HK-2 (cell line): Measurements from ENCODE around the gene MBNL1.

Experiments used
- DNase-seq: peaks from one replicate; pipeline ENCODE4 v3.0.0-alpha.2; 2018; ENCODE audit not compliant: unreplicated experiment

MBNL1 gene

GRCh38 chr3:152268555-152269055 lies at the start of gene MBNL1:
Gene MBNL1, plus strand, starts transcription at chr3:152268929. Its CDS starts 31,265 bp downstream, at chr3:152300194.
- DNase-seq, result peak; percentile 90

GRCh38 chr3:152219216-152219615 lies 49.5 kb upstream of the MBNL1 start:
- DNase-seq, result no peak

- no peak for DNase-seq
These were observed 48.9 kb upstream of the MBNL1 start for GRCh38 chr3:152219769-152220255.

GRCh38 chr3:152222327-152222726 lies 46.4 kb upstream of the MBNL1 start:
- DNase-seq, result no peak

GRCh38 chr3:152225201-152225600 lies 43.5 kb upstream of the MBNL1 start:
- DNase-seq, result no peak

- no peak for DNase-seq
These were observed 42.6 kb upstream of the MBNL1 start for GRCh38 chr3:152226176-152226575.

GRCh38 chr3:152227027-152227426 lies 41.7 kb upstream of the MBNL1 start:
- DNase-seq, result no peak

- no peak for DNase-seq
These were observed 39.0 kb upstream of the MBNL1 start for GRCh38 chr3:152229692-152230091.

GRCh38 chr3:152230370-152230769 lies 38.4 kb upstream of the MBNL1 start:
- DNase-seq, result no peak

GRCh38 chr3:152232001-152232400 lies 36.7 kb upstream of the MBNL1 start:
- DNase-seq, result no peak

- DNase-seq, result no peak
These were observed 36.0 kb upstream of the MBNL1 start for GRCh38 chr3:152232679-152233078.

GRCh38 chr3:152234657-152235375 lies 33.9 kb upstream of the MBNL1 start:
- no peak for DNase-seq

GRCh38 chr3:152235709-152236298 lies 32.9 kb upstream of the MBNL1 start:
- peak; percentile 12 for DNase-seq

- no peak for DNase-seq
These were observed 32.0 kb upstream of the MBNL1 start for GRCh38 chr3:152236716-152237115.

- no peak for DNase-seq
These were observed 27.3 kb upstream of the MBNL1 start for GRCh38 chr3:152241142-152242017.

- DNase-seq, result no peak
These were observed 25.4 kb upstream of the MBNL1 start for GRCh38 chr3:152243301-152243711.

GRCh38 chr3:152243721-152244516 lies 24.8 kb upstream of the MBNL1 start:
- no peak for DNase-seq

GRCh38 chr3:152244517-152244888 lies 24.2 kb upstream of the MBNL1 start:
- DNase-seq, result no peak

- DNase-seq, result no peak
These were observed 23.1 kb upstream of the MBNL1 start for GRCh38 chr3:152245498-152246170.

GRCh38 chr3:152251916-152252315 lies 16.8 kb upstream of the MBNL1 start:
- DNase-seq, result no peak

- no peak for DNase-seq
These were observed 16.0 kb upstream of the MBNL1 start for GRCh38 chr3:152252755-152253154.
